Measurements from ENCODE around the gene EXOC2. TPM values are rescaled to one million over a fixed set of nuclear protein-coding genes. Genes with fewer than 3 reads are reported as not detected.
A peak's percentile ranks its signal among the peaks of the same experiment; 100 is the strongest.

Gene EXOC2
- total and polyA plus RNA-seq, 4 experiments from 2014 or later: 38.2 to 48.3 (median 46.1) TPM

DNA sequence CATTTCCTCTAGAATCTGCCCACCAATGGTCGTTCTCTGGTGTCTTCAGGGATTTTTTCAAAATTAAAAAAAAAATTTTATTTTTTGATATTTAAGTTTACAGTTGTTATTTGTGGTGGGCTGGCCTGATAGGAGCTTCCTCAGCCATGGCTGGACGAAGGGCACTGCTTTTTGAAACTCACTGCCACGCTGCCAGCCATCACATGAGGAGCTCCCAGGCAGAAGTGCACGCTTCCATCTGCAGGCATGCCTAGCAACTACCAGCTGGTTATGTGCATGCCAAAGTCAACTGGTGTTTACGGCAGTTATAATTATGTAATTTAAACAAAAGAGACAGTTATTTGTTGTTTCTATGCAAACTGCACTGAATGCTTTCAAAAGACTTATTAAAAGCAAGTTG lies 196.3 kb downstream of the EXOC2 start:
- ChIA-PET CTCF (ENCODE audit: partially characterized antibody) (no interaction called here), POLR2A (ENCODE audit: partially characterized antibody) (no interaction called here)
- no peak overlapping the region for H3K4me3 ChIP-seq (ENCODE audit: low read length in 2 of 2)
- Mint-ChIP-seq H3K9me3 (no peaks in the 10 kb centered on the region), H3K27ac (no peak overlapping the region), H3K4me1 (peaks cover 51 to 76% (median 65%) of the 10 kb centered on the region in 4 donors), H3K36me3 (peaks cover 6 to 22% of the 10 kb centered on the region in 2 donors), H3K27me3 (no peaks in the 10 kb centered on the region), H3K4me3 (no peak overlapping the region)
- H3K27me3 ChIP-seq (ENCODE audit: insufficient read depth, low read length): no peaks in the 10 kb centered on the region
- peaks cover 63% of the 10 kb centered on the region for H3K4me1 ChIP-seq (ENCODE audit: insufficient read depth, low read length)
- DNase-seq: no peak
- no peak overlapping the region for H3K27ac ChIP-seq (ENCODE audit: low read depth, low read length)
- H3K9me3 ChIP-seq (ENCODE audit: control insufficient read depth in 1 of 2, low read length in 2 of 2): no peaks in the 10 kb centered on the region
- H3K36me3 ChIP-seq (ENCODE audit: insufficient read depth, low read length): peaks cover 5% of the 10 kb centered on the region
- intact Hi-C loops (cut with micrococcal nuclease): no loop called here

- Mint-ChIP-seq H3K4me3 (peak overlapping the region in 7 of 8 donors; percentile 9 to 87 (median 60)), H3K4me1 (peaks cover 58 to 81% (median 72%) of the 10 kb centered on the region in 4 donors), H3K9me3 (no peaks in the 10 kb centered on the region), H3K27me3 (no peaks in the 10 kb centered on the region), H3K36me3 (peaks cover 6 to 24% of the 10 kb centered on the region in 2 donors), H3K27ac (peak overlapping the region in 6 of 7 donors; percentile 54 to 89 (median 88))
- no peaks in the 10 kb centered on the region for H3K27me3 ChIP-seq (ENCODE audit: insufficient read depth, low read length)
- H3K27ac ChIP-seq (ENCODE audit: low read depth, low read length): peak overlapping the region; percentile 15
- H3K4me1 ChIP-seq (ENCODE audit: insufficient read depth, low read length): peaks cover 71% of the 10 kb centered on the region
- CTCF ChIA-PET (ENCODE audit: partially characterized antibody): no interaction called here
- peak in 1 of 5 donors; percentile 42 for DNase-seq
- intact Hi-C loops (cut with micrococcal nuclease): loop anchor here (5.0 kb wide), 2 partner anchors 47 to 92 kb away; no protein-coding TSS in a partner anchor
- H3K36me3 ChIP-seq (ENCODE audit: insufficient read depth, low read length): peaks cover 5% of the 10 kb centered on the region
- H3K9me3 ChIP-seq (ENCODE audit: control insufficient read depth in 1 of 2, low read length in 2 of 2): no peaks in the 10 kb centered on the region
- POLR2A ChIA-PET (ENCODE audit: partially characterized antibody): interaction anchor here (2.2 kb wide), 1 partner anchor 48 kb away, joined by 11 read pairs; no protein-coding TSS in a partner anchor
- no peak overlapping the region for H3K4me3 ChIP-seq (ENCODE audit: low read length in 2 of 2)
Measured at GRCh38 chr6:494394-494793, 198.5 kb downstream of the EXOC2 start.

DNA sequence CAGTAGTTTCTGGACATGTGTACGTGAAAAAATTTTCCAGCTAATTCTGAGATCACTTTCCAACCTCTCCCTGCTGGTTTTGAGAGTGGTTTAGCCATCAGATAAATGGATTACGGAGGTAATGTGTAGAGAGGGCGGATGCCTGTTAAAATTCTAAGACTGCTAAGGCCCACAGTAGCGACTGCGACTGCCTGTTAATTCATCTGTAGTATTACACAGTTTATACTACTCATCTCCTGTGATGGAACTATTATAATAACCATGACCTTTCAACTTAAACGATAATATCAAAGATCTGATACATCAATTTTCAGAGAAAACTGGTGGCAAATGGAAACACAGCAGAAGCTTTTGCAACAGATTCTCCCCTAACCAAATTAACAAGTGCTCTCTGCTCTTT lies 199.1 kb downstream of the EXOC2 start:
- POLR2A ChIA-PET (ENCODE audit: partially characterized antibody): interaction anchor here (1.6 to 2.2 kb wide), 3 partner anchors 13 to 48 kb away, joined by 4 to 11 read pairs (median 11); no protein-coding TSS in a partner anchor
- Histone ChIP-seq H3K36me3 (ENCODE audit: insufficient read depth, low read length) (peaks cover 5% of the 10 kb centered on the region), H3K27me3 (ENCODE audit: insufficient read depth, low read length) (no peaks in the 10 kb centered on the region), H3K4me1 (ENCODE audit: insufficient read depth, low read length) (peaks cover 71% of the 10 kb centered on the region), H3K9me3 (ENCODE audit: control insufficient read depth in 1 of 2, low read length in 2 of 2) (no peaks in the 10 kb centered on the region), H3K4me3 (ENCODE audit: low read length in 2 of 2) (no peak overlapping the region), H3K27ac (ENCODE audit: low read depth, low read length) (peak overlapping the region; percentile 15)
- Mint-ChIP-seq H3K4me1 (peaks cover 59 to 81% (median 72%) of the 10 kb centered on the region in 4 donors), H3K4me3 (peak overlapping the region in 7 of 8 donors; percentile 9 to 87 (median 60)), H3K27me3 (no peaks in the 10 kb centered on the region), H3K36me3 (peaks cover 6 to 29% of the 10 kb centered on the region in 2 donors), H3K27ac (peak overlapping the region; percentile 8 to 89 (median 87)), H3K9me3 (no peaks in the 10 kb centered on the region)
- CTCF ChIA-PET (ENCODE audit: partially characterized antibody): interaction anchor here (0.8 to 1.9 kb wide), 3 partner anchors 47 to 103 kb away, joined by 4 to 6 read pairs (median 6); no protein-coding TSS in a partner anchor
- intact Hi-C loops (cut with micrococcal nuclease): loop anchor here (5.0 kb wide), 2 partner anchors 47 to 92 kb away; no protein-coding TSS in a partner anchor
- DNase-seq: no peak

GRCh38 chr6:492816-493414 lies 200.0 kb downstream of the EXOC2 start:
- H3K4me3 ChIP-seq (ENCODE audit: low read length in 2 of 2): no peak overlapping the region
- CTCF ChIA-PET (ENCODE audit: partially characterized antibody): interaction anchor here (0.8 to 1.9 kb wide), 5 partner anchors 9 to 102 kb away, joined by 4 to 6 read pairs (median 6); no protein-coding TSS in a partner anchor
- no peaks in the 10 kb centered on the region for H3K9me3 Mint-ChIP-seq

DNA sequence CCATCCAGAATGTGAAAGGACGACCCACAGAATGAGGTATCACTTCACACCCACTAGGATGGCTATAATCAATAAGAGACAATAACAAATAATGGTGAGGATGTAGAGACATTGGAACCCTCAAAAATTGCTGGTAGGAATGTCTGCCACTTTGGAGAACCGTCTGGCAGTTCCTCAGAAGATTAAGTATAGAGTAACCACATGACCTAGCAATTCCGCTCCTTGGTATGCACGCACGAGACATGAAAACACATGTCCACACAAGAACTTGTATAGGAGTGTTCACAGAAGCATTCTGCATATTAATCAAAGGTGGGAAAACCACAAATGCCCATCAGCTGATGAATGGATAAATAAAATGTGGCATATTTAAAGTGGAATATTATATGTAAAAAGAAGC lies 200.8 kb downstream of the EXOC2 start:
- peak overlapping the region in 3 of 8 donors; percentile 25 to 87 (median 77) for H3K4me3 Mint-ChIP-seq
- POLR2A ChIA-PET (ENCODE audit: partially characterized antibody): interaction anchor here (0.8 to 3.7 kb wide), 5 partner anchors 11 to 100 kb away, joined by 4 to 20 read pairs (median 11); no protein-coding TSS in a partner anchor

More at GRCh38 chr6:492816-493414, 200.0 kb downstream of the EXOC2 start:
- Histone ChIP-seq H3K4me1 (ENCODE audit: insufficient read depth, low read length) (peaks cover 67% of the 10 kb centered on the region), H3K27ac (ENCODE audit: low read depth, low read length) (no peak overlapping the region), H3K27me3 (ENCODE audit: insufficient read depth, low read length) (no peaks in the 10 kb centered on the region), H3K9me3 (ENCODE audit: control insufficient read depth in 1 of 2, low read length in 2 of 2) (no peaks in the 10 kb centered on the region), H3K36me3 (ENCODE audit: insufficient read depth, low read length) (peaks cover 5% of the 10 kb centered on the region)
- POLR2A ChIA-PET (ENCODE audit: partially characterized antibody): interaction anchor here (0.8 to 2.2 kb wide), 4 partner anchors 9 to 47 kb away, joined by 4 to 11 read pairs (median 8); no protein-coding TSS in a partner anchor
- Mint-ChIP-seq H3K27me3 (no peaks in the 10 kb centered on the region), H3K27ac (peak overlapping the region; percentile 44 to 89 (median 85)), H3K36me3 (peaks cover 8 to 35% of the 10 kb centered on the region in 2 donors), H3K4me3 (peak overlapping the region in 7 of 8 donors; percentile 22 to 87 (median 70)), H3K4me1 (peaks cover 55 to 76% (median 67%) of the 10 kb centered on the region in 4 donors)
- intact Hi-C loops (cut with micrococcal nuclease): loop anchor here (5.0 kb wide), 2 partner anchors 46 to 91 kb away; no protein-coding TSS in a partner anchor
- DNase-seq: no peak

DNA sequence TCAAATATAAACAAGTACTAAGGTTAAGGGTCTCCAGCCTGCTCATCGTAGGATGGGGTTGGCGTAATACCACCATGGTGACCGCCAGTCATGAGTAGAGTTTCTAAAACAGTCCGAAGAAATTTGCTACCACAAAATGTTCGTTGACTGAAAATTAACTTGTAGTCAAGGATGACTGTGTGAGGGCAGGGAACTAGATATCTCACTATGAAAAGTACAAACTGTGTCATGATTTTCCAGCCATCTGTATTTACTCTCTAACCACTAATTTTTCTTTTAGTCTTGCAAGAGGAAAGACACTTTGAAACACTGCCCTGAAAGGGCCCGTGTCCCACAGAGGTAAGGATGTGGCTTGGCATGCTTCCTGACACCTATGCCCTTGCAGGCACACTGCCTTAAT lies 201.7 kb downstream of the EXOC2 start:
- peaks cover 4% of the 10 kb centered on the region for H3K36me3 ChIP-seq (ENCODE audit: insufficient read depth, low read length)
- no peak overlapping the region for H3K4me3 ChIP-seq (ENCODE audit: low read length in 2 of 2)
- no peak overlapping the region for H3K27ac ChIP-seq (ENCODE audit: low read depth, low read length)
- H3K4me1 Mint-ChIP-seq: peaks cover 55 to 75% (median 67%) of the 10 kb centered on the region in 4 donors
- peaks cover 13 to 37% of the 10 kb centered on the region in 2 donors for H3K36me3 Mint-ChIP-seq
- peaks cover 65% of the 10 kb centered on the region for H3K4me1 ChIP-seq (ENCODE audit: insufficient read depth, low read length)
- intact Hi-C loops (cut with micrococcal nuclease): loop anchor here (2.0 to 5.0 kb wide), 3 partner anchors 16 to 89 kb away; no protein-coding TSS in a partner anchor
- H3K9me3 Mint-ChIP-seq: no peaks in the 10 kb centered on the region
- peak; percentile 39 to 75 (median 52) for DNase-seq
- no peaks in the 10 kb centered on the region for H3K27me3 Mint-ChIP-seq
- H3K9me3 ChIP-seq (ENCODE audit: control insufficient read depth in 1 of 2, low read length in 2 of 2): no peaks in the 10 kb centered on the region
- no peaks in the 10 kb centered on the region for H3K27me3 ChIP-seq (ENCODE audit: insufficient read depth, low read length)
- H3K27ac Mint-ChIP-seq: peak overlapping the region; percentile 49 to 88 (median 61)
- peak overlapping the region in 7 of 8 donors; percentile 52 to 87 (median 74) for H3K4me3 Mint-ChIP-seq
- POLR2A ChIA-PET (ENCODE audit: partially characterized antibody): interaction anchor here (0.8 to 3.7 kb wide), 6 partner anchors 8 to 100 kb away, joined by 3 to 28 read pairs (median 9); partner anchors contain the start of gene IRF4
- CTCF ChIA-PET (ENCODE audit: partially characterized antibody): interaction anchor here (1.9 kb wide), 1 partner anchor 99 kb away, joined by 8 read pairs; the partner anchor contains the start of gene IRF4

More for the DNA sequence above, 200.8 kb downstream of the EXOC2 start:
- Mint-ChIP-seq H3K9me3 (no peaks in the 10 kb centered on the region), H3K4me1 (peaks cover 55 to 75% (median 68%) of the 10 kb centered on the region in 4 donors), H3K27me3 (no peaks in the 10 kb centered on the region), H3K36me3 (peaks cover 8 to 35% of the 10 kb centered on the region in 2 donors), H3K27ac (peak overlapping the region in 5 of 7 donors; percentile 44 to 88 (median 74))
- no peaks in the 10 kb centered on the region for H3K27me3 ChIP-seq (ENCODE audit: insufficient read depth, low read length)
- no peak overlapping the region for H3K27ac ChIP-seq (ENCODE audit: low read depth, low read length)
- H3K36me3 ChIP-seq (ENCODE audit: insufficient read depth, low read length): peaks cover 5% of the 10 kb centered on the region
- intact Hi-C loops (cut with micrococcal nuclease): loop anchor here (5.0 kb wide), 2 partner anchors 45 to 90 kb away; no protein-coding TSS in a partner anchor
- no peaks in the 10 kb centered on the region for H3K9me3 ChIP-seq (ENCODE audit: control insufficient read depth in 1 of 2, low read length in 2 of 2)
- peaks cover 65% of the 10 kb centered on the region for H3K4me1 ChIP-seq (ENCODE audit: insufficient read depth, low read length)
- DNase-seq: no peak
- CTCF ChIA-PET (ENCODE audit: partially characterized antibody): interaction anchor here (1.3 to 1.9 kb wide), 4 partner anchors 10 to 102 kb away, joined by 4 to 6 read pairs (median 6); no protein-coding TSS in a partner anchor
- H3K4me3 ChIP-seq (ENCODE audit: low read length in 2 of 2): no peak overlapping the region

All from CD4-positive, alpha-beta memory T cell (primary cell).